Measurements from ENCODE around the gene BCAT1.

Gene BCAT1

DNA sequence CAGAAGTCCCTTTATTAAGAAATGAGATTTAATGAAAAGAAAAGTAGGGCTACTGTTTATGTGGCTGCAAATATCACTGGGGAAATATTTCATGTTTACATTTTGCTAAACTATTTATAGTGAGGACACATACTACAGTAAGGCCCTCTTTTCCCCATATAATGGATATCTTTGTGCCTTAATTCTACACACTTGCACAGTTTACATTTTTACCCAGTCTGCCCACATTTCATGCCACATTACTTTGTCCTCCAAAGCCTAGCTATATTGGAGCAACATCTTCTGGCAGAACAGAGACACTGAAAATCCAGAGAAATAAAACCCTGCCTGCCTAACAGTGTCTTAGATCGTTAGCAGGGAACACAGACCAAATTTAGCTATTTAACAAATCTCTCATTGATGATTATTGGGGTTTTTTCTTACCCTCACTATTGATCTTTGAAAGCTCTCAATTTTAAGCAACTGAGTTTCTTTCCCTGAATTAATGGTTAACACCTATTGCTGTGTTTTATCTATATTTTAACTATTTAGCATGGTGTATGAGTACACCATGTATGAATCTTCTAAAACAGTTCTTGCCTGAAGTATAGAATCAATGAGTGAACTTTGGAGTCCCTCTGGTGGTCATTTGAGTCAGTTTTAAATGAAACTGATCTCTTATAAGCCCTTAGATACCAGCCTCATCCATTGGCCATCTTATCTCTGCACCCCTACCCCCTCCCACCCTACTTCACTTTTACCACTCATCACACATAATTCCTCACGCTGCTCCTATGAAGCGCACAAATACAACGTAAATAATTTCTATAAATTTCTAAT lies 170.2 kb downstream of the BCAT1 start:
- WGBS (ENCODE audit: insufficient coverage) = 100% methylated on average over 1 of the region's 4 CpGs
- DNase-seq = peak; percentile 56 to 72 (median 69)
- Histone ChIP-seq H3K36me3 (ENCODE audit: control insufficient read depth in 4 of 4, insufficient read depth in 4 of 4, low read length in 3 of 4) (no peaks in the 10 kb centered on the region), H3K9me3 (ENCODE audit: control extremely low read depth in 1 of 5, control insufficient read depth in 4 of 5, insufficient read depth in 2 of 5, low read depth in 1 of 5, low read length in 4 of 5) (no peaks in the 10 kb centered on the region), H3K4me1 (ENCODE audit: control extremely low read depth in 1 of 4, control insufficient read depth in 4 of 4, insufficient read depth in 4 of 4, low read length in 3 of 4) (no peaks in the 10 kb centered on the region), H3K27me3 (replicated peaks in 2 of 5; ENCODE audit: control insufficient read depth in 4 of 5, insufficient read depth in 5 of 5, low read length in 4 of 5) (no peaks in the 10 kb centered on the region), H3K27ac (ENCODE audit: insufficient read depth in 1 of 2, low read depth in 1 of 2, low read length in 2 of 2, poor library complexity in 1 of 2, severe bottlenecking in 2 of 2) (no peak overlapping the region), H3K4me3 (ENCODE audit: control insufficient read depth in 1 of 7, extremely low read depth in 1 of 7, insufficient read depth in 4 of 7, low read depth in 2 of 7, low read length in 6 of 7) (no peak overlapping the region)
- ChIA-PET POLR2A (interaction anchor here (0.6 kb wide), 1 partner anchor 33 kb away, joined by 4 read pairs; no protein-coding TSS in a partner anchor), CTCF (interaction anchor here (0.6 to 2.4 kb wide), 12 partner anchors 9 to 1573 kb away, joined by 3 to 8 read pairs (median 4); no protein-coding TSS in a partner anchor)

DNA sequence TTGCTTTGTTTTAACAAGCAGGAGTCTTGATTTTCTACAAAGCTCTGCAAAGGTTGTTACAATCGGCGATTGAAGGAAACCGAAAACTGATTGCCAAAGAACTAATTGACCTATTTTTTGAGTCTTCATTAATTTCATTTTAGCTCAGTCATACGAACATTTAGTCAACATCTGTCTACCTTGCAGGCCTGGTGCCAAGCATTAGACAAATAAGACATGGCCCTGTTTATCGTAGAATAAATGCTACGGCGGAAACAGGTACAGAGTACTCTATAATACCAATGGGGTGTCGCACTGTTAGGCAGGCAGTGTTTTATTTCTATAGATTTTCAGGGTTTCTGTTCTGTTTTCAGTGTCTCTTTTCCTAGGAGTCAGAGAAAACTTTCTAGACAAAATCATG lies 171.5 kb downstream of the BCAT1 start:
- ChIA-PET POLR2A (no interaction called here), CTCF (interaction anchor here (0.7 to 2.4 kb wide), 5 partner anchors 8 to 1780 kb away, joined by 3 to 8 read pairs (median 4); no protein-coding TSS in a partner anchor)
- WGBS (ENCODE audit: insufficient coverage) = 98% methylated on average over 8 of the region's 8 CpGs
- Histone ChIP-seq H3K27me3 (replicated peaks in 2 of 5; ENCODE audit: control insufficient read depth in 4 of 5, insufficient read depth in 5 of 5, low read length in 4 of 5) (no peaks in the 10 kb centered on the region), H3K27ac (ENCODE audit: insufficient read depth in 1 of 2, low read depth in 1 of 2, low read length in 2 of 2, poor library complexity in 1 of 2, severe bottlenecking in 2 of 2) (no peak overlapping the region), H3K4me3 (ENCODE audit: control insufficient read depth in 1 of 7, extremely low read depth in 1 of 7, insufficient read depth in 4 of 7, low read depth in 2 of 7, low read length in 6 of 7) (no peak overlapping the region), H3K9me3 (ENCODE audit: control extremely low read depth in 1 of 5, control insufficient read depth in 4 of 5, insufficient read depth in 2 of 5, low read depth in 1 of 5, low read length in 4 of 5) (no peaks in the 10 kb centered on the region), H3K4me1 (ENCODE audit: control extremely low read depth in 1 of 4, control insufficient read depth in 4 of 4, insufficient read depth in 4 of 4, low read length in 3 of 4) (no peaks in the 10 kb centered on the region), H3K36me3 (ENCODE audit: control insufficient read depth in 4 of 4, insufficient read depth in 4 of 4, low read length in 3 of 4) (no peaks in the 10 kb centered on the region)
- no peak for DNase-seq

DNA sequence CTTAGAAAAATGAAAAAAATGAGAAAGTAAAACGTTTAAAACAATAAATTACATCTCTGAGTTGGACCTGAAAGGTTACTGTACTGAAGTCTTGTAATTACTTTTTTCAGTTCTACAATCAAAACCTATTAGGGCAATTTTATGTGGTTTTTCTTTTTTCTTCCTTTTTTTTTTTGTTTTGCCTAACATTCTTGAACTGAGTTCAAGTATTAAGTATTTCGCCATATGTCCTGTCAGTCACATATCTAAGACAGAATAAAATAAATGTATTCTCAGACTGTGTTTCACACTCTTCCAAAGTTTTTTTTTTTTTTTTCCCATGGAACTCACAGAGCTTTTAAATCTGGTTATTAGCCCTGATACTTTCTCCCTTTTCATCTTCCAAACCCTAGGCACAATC lies 172.0 kb downstream of the BCAT1 start:
- no peaks in the 10 kb centered on the region for H3K27me3 ChIP-seq (replicated peaks in 2 of 5; ENCODE audit: control insufficient read depth in 4 of 5, insufficient read depth in 5 of 5, low read length in 4 of 5)
- H3K9me3 ChIP-seq (ENCODE audit: control extremely low read depth in 1 of 5, control insufficient read depth in 4 of 5, insufficient read depth in 2 of 5, low read depth in 1 of 5, low read length in 4 of 5) = no peaks in the 10 kb centered on the region
- no peak overlapping the region for H3K4me3 ChIP-seq (ENCODE audit: control insufficient read depth in 1 of 7, extremely low read depth in 1 of 7, insufficient read depth in 4 of 7, low read depth in 2 of 7, low read length in 6 of 7)
- ChIA-PET POLR2A (no interaction called here), CTCF (interaction anchor here (0.7 to 0.9 kb wide), 4 partner anchors 17 to 1779 kb away, joined by 3 to 4 read pairs (median 4); no protein-coding TSS in a partner anchor)
- no peaks in the 10 kb centered on the region for H3K36me3 ChIP-seq (ENCODE audit: control insufficient read depth in 4 of 4, insufficient read depth in 4 of 4, low read length in 3 of 4)
- H3K4me1 ChIP-seq (ENCODE audit: control extremely low read depth in 1 of 4, control insufficient read depth in 4 of 4, insufficient read depth in 4 of 4, low read length in 3 of 4) = no peaks in the 10 kb centered on the region
- no peak overlapping the region for H3K27ac ChIP-seq (ENCODE audit: insufficient read depth in 1 of 2, low read depth in 1 of 2, low read length in 2 of 2, poor library complexity in 1 of 2, severe bottlenecking in 2 of 2)
- no peak for DNase-seq
- WGBS (ENCODE audit: insufficient coverage) = 80% methylated on average over 1 of the region's 2 CpGs

DNA sequence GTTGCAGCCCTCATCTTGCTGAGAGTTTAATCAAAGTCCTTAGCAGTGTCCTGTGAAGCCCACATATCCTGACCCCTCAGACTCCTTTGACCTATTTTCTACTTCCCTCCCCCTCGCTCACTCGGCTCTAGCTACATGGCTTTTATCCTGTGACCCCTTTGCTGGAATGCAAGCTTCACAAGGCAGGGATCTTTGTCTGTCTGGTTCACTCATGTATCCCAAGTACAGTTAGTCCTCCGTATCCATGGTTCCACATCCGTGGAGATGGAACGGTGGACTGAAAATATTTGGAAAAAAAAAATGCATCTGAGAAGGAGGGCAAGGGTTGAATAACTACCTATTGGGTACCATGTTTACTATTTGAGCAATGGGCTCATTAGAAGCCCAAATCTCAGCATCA lies 173.8 kb downstream of the BCAT1 start:
- DNase-seq = no peak
- Histone ChIP-seq H3K4me3 (ENCODE audit: control insufficient read depth in 1 of 7, extremely low read depth in 1 of 7, insufficient read depth in 4 of 7, low read depth in 2 of 7, low read length in 6 of 7) (no peak overlapping the region), H3K4me1 (ENCODE audit: control extremely low read depth in 1 of 4, control insufficient read depth in 4 of 4, insufficient read depth in 4 of 4, low read length in 3 of 4) (no peaks in the 10 kb centered on the region), H3K27ac (ENCODE audit: insufficient read depth in 1 of 2, low read depth in 1 of 2, low read length in 2 of 2, poor library complexity in 1 of 2, severe bottlenecking in 2 of 2) (no peak overlapping the region), H3K27me3 (replicated peaks in 2 of 5; ENCODE audit: control insufficient read depth in 4 of 5, insufficient read depth in 5 of 5, low read length in 4 of 5) (no peaks in the 10 kb centered on the region), H3K36me3 (ENCODE audit: control insufficient read depth in 4 of 4, insufficient read depth in 4 of 4, low read length in 3 of 4) (no peaks in the 10 kb centered on the region), H3K9me3 (ENCODE audit: control extremely low read depth in 1 of 5, control insufficient read depth in 4 of 5, insufficient read depth in 2 of 5, low read depth in 1 of 5, low read length in 4 of 5) (no peaks in the 10 kb centered on the region)
- WGBS (ENCODE audit: insufficient coverage) = 91% methylated on average over 2 of the region's 5 CpGs
- CTCF ChIA-PET = no interaction called here
- POLR2A ChIA-PET = no interaction called here

DNA sequence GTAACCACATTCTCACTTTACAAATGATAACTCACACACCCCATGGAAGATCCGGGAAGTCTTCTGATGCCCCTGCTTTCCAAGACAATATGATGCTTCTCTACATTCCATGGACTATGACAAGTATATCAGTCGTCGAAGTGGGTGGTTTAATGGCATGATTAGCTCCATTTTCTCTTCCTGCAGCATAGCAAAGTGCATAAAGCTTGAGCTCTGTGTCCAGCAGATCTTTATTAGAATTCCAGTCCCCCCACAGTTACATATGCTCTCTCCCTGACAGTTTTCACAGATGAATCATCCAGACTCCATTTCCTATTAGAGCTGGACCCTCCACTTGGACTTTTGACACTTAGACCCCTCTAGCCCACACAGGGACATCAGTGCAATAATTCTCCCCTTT lies 174.9 kb downstream of the BCAT1 start:
- Histone ChIP-seq H3K4me3 (ENCODE audit: control insufficient read depth in 1 of 7, extremely low read depth in 1 of 7, insufficient read depth in 4 of 7, low read depth in 2 of 7, low read length in 6 of 7) (no peak overlapping the region), H3K27ac (ENCODE audit: insufficient read depth in 1 of 2, low read depth in 1 of 2, low read length in 2 of 2, poor library complexity in 1 of 2, severe bottlenecking in 2 of 2) (no peak overlapping the region), H3K36me3 (ENCODE audit: control insufficient read depth in 4 of 4, insufficient read depth in 4 of 4, low read length in 3 of 4) (no peaks in the 10 kb centered on the region), H3K27me3 (replicated peaks in 2 of 5; ENCODE audit: control insufficient read depth in 4 of 5, insufficient read depth in 5 of 5, low read length in 4 of 5) (no peaks in the 10 kb centered on the region), H3K9me3 (ENCODE audit: control extremely low read depth in 1 of 5, control insufficient read depth in 4 of 5, insufficient read depth in 2 of 5, low read depth in 1 of 5, low read length in 4 of 5) (no peaks in the 10 kb centered on the region), H3K4me1 (ENCODE audit: control extremely low read depth in 1 of 4, control insufficient read depth in 4 of 4, insufficient read depth in 4 of 4, low read length in 3 of 4) (no peaks in the 10 kb centered on the region)
- 94% methylated on average over 3 of the region's 3 CpGs for WGBS (ENCODE audit: insufficient coverage)
- no peak for DNase-seq
- CTCF ChIA-PET = no interaction called here
- POLR2A ChIA-PET = no interaction called here

DNA sequence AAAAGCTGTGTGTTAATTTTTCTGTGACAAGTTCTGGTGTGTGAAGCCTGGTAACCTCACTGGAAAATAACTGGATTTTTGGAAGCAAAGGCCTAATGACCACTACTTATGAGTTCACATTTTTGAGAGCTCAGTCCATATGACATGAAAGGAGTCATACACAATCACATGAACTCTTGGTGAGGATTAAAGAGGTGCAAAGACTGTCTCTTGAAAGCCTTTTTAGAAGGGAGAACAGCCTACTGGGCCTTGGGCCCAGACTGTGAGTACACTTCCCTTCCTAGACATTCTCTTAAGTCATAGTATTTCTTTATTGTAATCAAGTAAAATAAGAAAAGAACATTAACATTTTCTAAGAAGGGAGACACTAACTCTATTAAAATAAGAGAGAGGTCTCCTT lies 176.1 kb downstream of the BCAT1 start:
- H3K4me1 ChIP-seq (ENCODE audit: control extremely low read depth in 1 of 4, control insufficient read depth in 4 of 4, insufficient read depth in 4 of 4, low read length in 3 of 4) = no peaks in the 10 kb centered on the region
- H3K36me3 ChIP-seq (ENCODE audit: control insufficient read depth in 4 of 4, insufficient read depth in 4 of 4, low read length in 3 of 4) = no peaks in the 10 kb centered on the region
- POLR2A ChIA-PET = no interaction called here
- no peak overlapping the region for H3K27ac ChIP-seq (ENCODE audit: insufficient read depth in 1 of 2, low read depth in 1 of 2, low read length in 2 of 2, poor library complexity in 1 of 2, severe bottlenecking in 2 of 2)
- H3K9me3 ChIP-seq (ENCODE audit: control extremely low read depth in 1 of 5, control insufficient read depth in 4 of 5, insufficient read depth in 2 of 5, low read depth in 1 of 5, low read length in 4 of 5) = peaks cover 0 to 3% (median 0%) of the 10 kb centered on the region in 5 experiments
- no peak for DNase-seq
- no peaks in the 10 kb centered on the region for H3K27me3 ChIP-seq (replicated peaks in 2 of 5; ENCODE audit: control insufficient read depth in 4 of 5, insufficient read depth in 5 of 5, low read length in 4 of 5)
- H3K4me3 ChIP-seq (ENCODE audit: control insufficient read depth in 1 of 7, extremely low read depth in 1 of 7, insufficient read depth in 4 of 7, low read depth in 2 of 7, low read length in 6 of 7) = no peak overlapping the region
- CTCF ChIA-PET = no interaction called here

DNA sequence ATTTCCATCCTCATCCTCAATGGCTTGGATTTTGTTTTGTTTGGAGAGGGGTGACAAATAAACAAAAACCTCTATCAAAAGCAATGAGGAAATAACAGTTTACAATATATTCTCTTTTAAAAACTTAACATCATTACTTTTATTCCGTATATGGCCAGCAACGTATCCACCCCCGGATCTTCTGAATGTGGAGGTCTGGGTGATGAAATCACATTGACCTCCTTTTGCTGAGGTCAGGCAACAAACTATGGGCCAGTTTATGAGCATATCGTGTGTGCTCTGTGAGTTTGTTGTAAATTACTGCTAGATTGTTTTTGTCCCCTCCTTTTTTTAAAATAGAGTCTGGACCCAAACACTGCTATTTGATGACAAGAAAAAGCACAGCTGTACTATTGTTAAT lies 178.1 kb downstream of the BCAT1 start:
- Histone ChIP-seq H3K36me3 (ENCODE audit: control insufficient read depth in 4 of 4, insufficient read depth in 4 of 4, low read length in 3 of 4) (no peaks in the 10 kb centered on the region), H3K27me3 (replicated peaks in 2 of 5; ENCODE audit: control insufficient read depth in 4 of 5, insufficient read depth in 5 of 5, low read length in 4 of 5) (no peaks in the 10 kb centered on the region), H3K4me3 (ENCODE audit: control insufficient read depth in 1 of 7, extremely low read depth in 1 of 7, insufficient read depth in 4 of 7, low read depth in 2 of 7, low read length in 6 of 7) (no peak overlapping the region), H3K9me3 (ENCODE audit: control extremely low read depth in 1 of 5, control insufficient read depth in 4 of 5, insufficient read depth in 2 of 5, low read depth in 1 of 5, low read length in 4 of 5) (peaks cover 0 to 9% (median 3%) of the 10 kb centered on the region in 5 experiments), H3K4me1 (ENCODE audit: control extremely low read depth in 1 of 4, control insufficient read depth in 4 of 4, insufficient read depth in 4 of 4, low read length in 3 of 4) (no peaks in the 10 kb centered on the region), H3K27ac (ENCODE audit: insufficient read depth in 1 of 2, low read depth in 1 of 2, low read length in 2 of 2, poor library complexity in 1 of 2, severe bottlenecking in 2 of 2) (no peak overlapping the region)
- 95% methylated on average over 4 of the region's 4 CpGs for WGBS (ENCODE audit: insufficient coverage)
- ChIA-PET POLR2A (no interaction called here), CTCF (no interaction called here)
- DNase-seq = no peak
